Measurements from ENCODE around the gene PARN.

The PARN gene

DNA sequence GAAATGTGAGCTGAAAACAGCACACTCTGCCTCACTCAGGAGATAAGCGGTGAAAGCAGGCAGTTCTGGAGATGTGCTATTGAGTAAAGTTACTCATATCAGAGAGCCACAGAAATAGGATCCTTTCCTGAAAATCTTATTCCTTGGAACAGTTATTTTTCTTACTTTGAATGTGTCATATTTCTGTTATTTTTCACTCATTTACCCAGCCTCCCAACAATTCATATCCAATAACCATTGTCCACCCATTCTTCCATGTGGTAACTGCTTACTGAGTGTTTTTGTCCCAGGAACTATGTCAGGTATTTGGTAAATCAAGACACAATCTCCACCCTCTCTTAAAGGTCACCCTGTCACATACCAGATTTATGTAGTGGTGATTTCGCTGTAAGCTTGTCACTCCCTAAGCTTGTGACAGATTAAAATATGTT lies 144.9 kb downstream of the PARN start:
- H3K9me3 Mint-ChIP-seq = no peaks in the 10 kb centered on the region
- peaks cover 19% of the 10 kb centered on the region for H3K36me3 Mint-ChIP-seq
- no peak overlapping the region for H3K27ac Mint-ChIP-seq
- CTCF ChIA-PET = no interaction called here
- DNase-seq = no peak
- H3K4me1 Mint-ChIP-seq = peaks cover 12% of the 10 kb centered on the region
- H3K27me3 Mint-ChIP-seq = no peaks in the 10 kb centered on the region
- H3K4me3 Mint-ChIP-seq = no peak overlapping the region

DNA sequence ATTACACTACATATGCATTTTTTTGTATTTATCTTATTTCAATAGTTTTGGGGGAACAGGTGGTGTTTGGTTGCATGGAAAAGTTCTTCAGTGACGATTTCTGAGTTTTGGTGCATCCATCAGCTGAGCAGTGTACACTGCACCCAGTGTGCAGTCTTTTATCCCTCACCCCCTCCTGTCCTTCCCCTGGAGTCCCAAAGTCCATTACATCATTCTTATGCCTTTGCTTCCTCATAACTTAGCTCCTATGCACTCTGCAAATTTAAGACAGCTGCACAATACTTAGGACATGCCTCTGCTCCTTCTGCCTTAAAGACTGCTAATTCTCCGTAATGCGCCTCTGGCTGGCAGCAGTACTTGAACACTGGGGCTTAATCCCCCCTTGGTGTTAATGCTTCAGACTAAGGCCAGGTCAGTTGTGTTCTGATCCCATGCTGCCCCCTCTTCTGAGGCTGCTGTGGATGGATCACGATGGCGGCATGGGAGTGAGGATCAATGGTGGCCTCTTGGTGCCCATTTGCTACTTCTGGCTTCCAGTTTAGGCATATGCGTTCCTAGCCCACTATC lies 146.2 kb downstream of the PARN start:
- no peaks in the 10 kb centered on the region for H3K27me3 Mint-ChIP-seq
- no peak for DNase-seq
- H3K4me3 Mint-ChIP-seq = no peak overlapping the region
- peaks cover 12% of the 10 kb centered on the region for H3K4me1 Mint-ChIP-seq
- H3K36me3 Mint-ChIP-seq = peaks cover 26% of the 10 kb centered on the region
- CTCF ChIA-PET = no interaction called here
- H3K27ac Mint-ChIP-seq = no peak overlapping the region
- no peaks in the 10 kb centered on the region for H3K9me3 Mint-ChIP-seq

DNA sequence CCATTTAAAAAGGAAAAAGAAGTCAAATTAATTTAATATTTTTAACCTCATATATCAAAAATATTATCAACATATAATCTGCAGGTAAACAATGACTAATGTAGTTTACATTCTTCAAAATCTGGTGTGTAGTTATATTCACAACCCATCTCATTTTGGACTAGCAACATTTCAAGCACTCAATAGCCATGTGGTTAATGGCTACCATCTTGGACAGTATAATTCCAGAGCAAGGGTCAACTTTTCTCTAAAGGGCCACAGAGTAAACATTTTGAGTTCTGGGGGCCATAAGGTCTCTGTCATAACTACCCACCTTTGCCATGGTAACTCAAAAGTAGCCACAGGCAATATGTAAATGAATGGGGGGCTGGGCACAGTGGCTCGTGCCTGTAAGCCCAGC lies 153.9 kb downstream of the PARN start:
- Mint-ChIP-seq H3K4me3 (no peak overlapping the region), H3K4me1 (no peaks in the 10 kb centered on the region), H3K27me3 (no peaks in the 10 kb centered on the region), H3K27ac (no peak overlapping the region), H3K9me3 (peaks cover 3% of the 10 kb centered on the region), H3K36me3 (peaks cover 27% of the 10 kb centered on the region)
- DNase-seq = no peak
- CTCF ChIA-PET = no interaction called here

DNA sequence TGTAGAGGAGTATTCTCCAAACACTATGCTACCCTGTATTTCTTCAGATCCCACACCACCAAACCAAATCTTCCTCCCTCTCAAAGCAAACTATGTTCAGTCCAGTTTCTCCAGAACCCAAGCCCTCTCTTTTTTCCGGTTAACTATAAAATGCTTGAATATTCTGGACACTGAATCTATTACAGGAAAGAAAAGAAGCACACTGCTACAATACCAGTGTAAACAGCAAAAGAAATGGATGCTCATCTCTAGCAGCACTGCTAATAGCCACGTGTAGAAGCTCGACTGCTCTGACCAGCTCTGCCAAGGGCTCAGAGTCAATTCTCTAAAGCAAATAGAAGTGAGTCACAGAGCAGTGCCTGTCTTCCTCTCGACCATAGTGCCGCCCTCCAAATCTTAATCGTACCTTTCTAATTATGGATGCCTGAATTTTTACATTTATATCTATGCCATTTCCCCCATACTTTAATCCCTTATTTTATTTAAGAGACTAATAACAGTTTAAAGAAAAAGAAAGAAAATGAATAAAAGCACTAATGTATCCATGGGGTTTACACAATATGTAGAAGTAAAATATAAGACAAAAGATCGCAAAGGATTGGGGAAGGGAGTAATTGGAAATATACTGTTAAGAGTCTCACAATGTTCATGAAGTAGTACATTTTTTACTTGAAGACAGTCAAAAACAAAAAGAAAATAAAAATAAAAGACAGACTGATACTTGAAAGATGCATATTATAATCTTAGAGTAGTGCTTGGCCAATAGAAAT lies 154.5 kb downstream of the PARN start:
- DNase-seq = no peak
- H3K27me3 Mint-ChIP-seq = no peaks in the 10 kb centered on the region
- H3K27ac Mint-ChIP-seq = no peak overlapping the region
- no peaks in the 10 kb centered on the region for H3K4me1 Mint-ChIP-seq
- H3K4me3 Mint-ChIP-seq = no peak overlapping the region
- peaks cover 3% of the 10 kb centered on the region for H3K9me3 Mint-ChIP-seq
- peaks cover 24% of the 10 kb centered on the region for H3K36me3 Mint-ChIP-seq
- CTCF ChIA-PET = no interaction called here

DNA sequence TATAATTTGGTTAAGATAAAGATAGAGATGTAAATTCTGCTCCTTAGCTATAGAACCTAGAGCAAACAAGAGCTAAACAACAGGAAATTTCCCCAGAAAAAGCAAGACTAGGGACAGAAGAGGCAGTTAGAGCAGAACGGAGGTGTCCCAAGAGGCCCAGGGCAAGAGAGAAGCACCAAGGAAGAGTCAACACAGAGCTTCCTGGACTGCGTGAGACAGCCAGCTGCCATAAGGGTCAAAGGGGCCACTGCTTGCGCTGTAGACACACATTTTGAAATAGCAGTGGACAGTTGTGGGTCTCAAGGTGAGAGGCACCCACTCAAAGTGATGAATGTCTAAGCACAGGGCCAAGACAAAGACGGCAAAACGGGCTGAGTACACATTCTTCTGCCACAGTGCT lies 156.6 kb downstream of the PARN start:
- no peak for DNase-seq
- H3K9me3 Mint-ChIP-seq = peaks cover 3% of the 10 kb centered on the region
- no peaks in the 10 kb centered on the region for H3K27me3 Mint-ChIP-seq
- H3K36me3 Mint-ChIP-seq = peaks cover 14% of the 10 kb centered on the region
- no peaks in the 10 kb centered on the region for H3K4me1 Mint-ChIP-seq
- CTCF ChIA-PET = no interaction called here
- H3K27ac Mint-ChIP-seq = no peak overlapping the region
- no peak overlapping the region for H3K4me3 Mint-ChIP-seq

- Mint-ChIP-seq H3K4me1 (no peaks in the 10 kb centered on the region), H3K9me3 (no peaks in the 10 kb centered on the region), H3K27ac (no peak overlapping the region), H3K4me3 (no peak overlapping the region), H3K36me3 (peaks cover 8% of the 10 kb centered on the region), H3K27me3 (no peaks in the 10 kb centered on the region)
- CTCF ChIA-PET = no interaction called here
- no peak for DNase-seq
These were observed 157.7 kb downstream of the PARN start for GRCh38 chr16:14472357-14472756.

DNA sequence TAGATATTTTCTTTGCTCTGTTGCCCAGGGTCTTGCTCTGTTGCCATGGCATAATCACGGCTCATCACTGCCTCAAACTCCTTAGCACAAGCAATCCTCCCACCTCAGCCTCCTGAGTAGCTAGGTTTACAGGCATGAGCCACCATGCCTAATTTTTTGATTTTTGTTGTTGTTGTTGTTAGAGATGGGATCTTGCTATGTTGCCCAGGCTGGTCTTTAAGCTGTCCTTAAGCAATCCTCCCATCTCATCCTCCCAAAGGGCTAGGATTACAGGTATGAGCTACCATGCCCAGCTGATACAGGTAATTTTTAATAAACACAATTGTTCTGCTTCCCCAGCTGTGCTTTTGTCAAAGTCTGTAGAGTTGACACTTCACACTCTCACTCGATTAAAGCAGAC lies 159.3 kb downstream of the PARN start:
- CTCF ChIA-PET = no interaction called here
- Mint-ChIP-seq H3K4me3 (no peak overlapping the region), H3K4me1 (no peaks in the 10 kb centered on the region), H3K9me3 (no peaks in the 10 kb centered on the region), H3K36me3 (peaks cover 4% of the 10 kb centered on the region), H3K27ac (no peak overlapping the region), H3K27me3 (no peaks in the 10 kb centered on the region)
- no peak for DNase-seq

DNA sequence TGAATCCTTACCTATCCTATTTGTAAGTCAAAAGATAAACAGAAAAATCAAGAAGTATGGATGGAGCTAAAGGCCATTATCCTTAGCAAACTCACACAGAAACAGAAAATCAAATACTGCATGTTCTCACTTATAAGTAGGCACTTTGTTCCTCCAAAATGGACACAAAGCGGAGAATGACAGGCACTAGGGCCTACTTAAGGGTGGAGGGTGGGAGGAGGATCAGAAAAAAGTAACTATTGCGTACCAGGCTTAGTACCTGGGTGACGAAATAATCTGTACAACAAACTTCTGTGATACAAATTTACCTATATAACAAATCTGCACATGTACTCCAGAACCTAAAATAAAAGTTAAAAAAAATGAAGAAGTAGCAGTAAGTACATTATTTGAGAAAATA lies 164.3 kb downstream of the PARN start:
- H3K4me1 Mint-ChIP-seq = no peaks in the 10 kb centered on the region
- CTCF ChIA-PET = interaction anchor here (0.6 kb wide), 1 partner anchor 1287 kb away, joined by 3 read pairs; no protein-coding TSS in a partner anchor
- no peak overlapping the region for H3K4me3 Mint-ChIP-seq

DNA sequence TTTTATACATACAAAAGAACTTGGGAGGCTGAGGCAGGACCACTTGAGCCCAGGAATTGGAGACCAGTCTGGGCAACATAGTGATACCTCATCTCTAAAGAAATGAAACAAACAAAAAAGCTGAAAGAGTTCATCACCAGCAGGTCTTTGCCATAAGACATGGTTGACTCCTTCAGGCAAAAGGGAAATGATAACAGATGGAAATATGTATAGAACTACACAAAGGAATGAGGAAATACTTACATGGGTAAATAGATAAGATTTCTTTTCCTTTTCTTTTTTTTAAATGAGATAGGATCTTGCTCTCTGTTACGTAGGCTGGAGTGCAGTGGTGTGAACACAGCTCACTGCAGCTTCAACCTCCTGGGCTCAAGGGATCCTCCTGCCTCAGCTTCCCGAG lies 165.3 kb downstream of the PARN start:
- CTCF ChIA-PET = no interaction called here
- Mint-ChIP-seq H3K36me3 (peaks cover 28% of the 10 kb centered on the region), H3K27ac (peak overlapping the region; percentile 38)

More for the DNA sequence above, 164.3 kb downstream of the PARN start:
- Mint-ChIP-seq H3K27me3 (no peaks in the 10 kb centered on the region), H3K9me3 (peaks cover 15% of the 10 kb centered on the region), H3K36me3 (peaks cover 28% of the 10 kb centered on the region), H3K27ac (no peak overlapping the region)
- no peak for DNase-seq

GRCh38 chr16:14464192-14464591 lies 165.9 kb downstream of the PARN start:
- no peak for DNase-seq
- Mint-ChIP-seq H3K36me3 (peaks cover 28% of the 10 kb centered on the region), H3K27ac (no peak overlapping the region), H3K4me1 (no peaks in the 10 kb centered on the region), H3K27me3 (no peaks in the 10 kb centered on the region), H3K4me3 (no peak overlapping the region), H3K9me3 (peaks cover 15% of the 10 kb centered on the region)
- CTCF ChIA-PET = no interaction called here

More for the DNA sequence above, 165.3 kb downstream of the PARN start:
- no peak for DNase-seq
- Mint-ChIP-seq H3K9me3 (peaks cover 15% of the 10 kb centered on the region), H3K27me3 (no peaks in the 10 kb centered on the region), H3K4me3 (no peak overlapping the region), H3K4me1 (no peaks in the 10 kb centered on the region)

DNA sequence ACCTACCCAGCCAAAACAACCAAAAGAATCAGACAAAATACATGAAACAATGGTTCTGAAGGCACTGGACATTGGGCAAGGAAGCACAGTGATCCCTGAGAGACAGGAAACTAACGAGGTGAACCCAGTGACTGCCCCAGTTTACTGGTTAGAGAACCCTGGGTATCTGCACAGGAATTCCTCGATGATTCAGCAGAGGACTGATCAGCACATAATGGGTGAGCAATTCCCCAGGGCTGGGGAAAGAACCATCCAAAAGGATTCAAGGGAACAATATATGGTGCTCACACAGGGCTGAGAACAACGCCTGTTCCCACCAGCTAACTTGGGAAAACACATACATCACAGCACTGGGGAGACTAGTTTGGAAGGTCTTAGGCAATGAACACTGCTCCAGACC lies 167.2 kb downstream of the PARN start:
- no peak for DNase-seq
- no peak overlapping the region for H3K27ac Mint-ChIP-seq
- no peaks in the 10 kb centered on the region for H3K27me3 Mint-ChIP-seq
- peaks cover 15% of the 10 kb centered on the region for H3K9me3 Mint-ChIP-seq
- H3K4me1 Mint-ChIP-seq = no peaks in the 10 kb centered on the region
- H3K4me3 Mint-ChIP-seq = no peak overlapping the region
- peaks cover 28% of the 10 kb centered on the region for H3K36me3 Mint-ChIP-seq
- CTCF ChIA-PET = no interaction called here

- H3K27ac Mint-ChIP-seq = no peak overlapping the region
- H3K36me3 Mint-ChIP-seq = peaks cover 24% of the 10 kb centered on the region
- H3K4me1 Mint-ChIP-seq = no peaks in the 10 kb centered on the region
- no peak for DNase-seq
- H3K9me3 Mint-ChIP-seq = peaks cover 15% of the 10 kb centered on the region
- H3K27me3 Mint-ChIP-seq = no peaks in the 10 kb centered on the region
- CTCF ChIA-PET = no interaction called here
- H3K4me3 Mint-ChIP-seq = no peak overlapping the region
These were observed 169.3 kb downstream of the PARN start for GRCh38 chr16:14460726-14461125.

GRCh38 chr16:14458576-14458975 lies 171.5 kb downstream of the PARN start:
- no peaks in the 10 kb centered on the region for H3K4me1 Mint-ChIP-seq
- no peaks in the 10 kb centered on the region for H3K27me3 Mint-ChIP-seq
- H3K36me3 Mint-ChIP-seq = peaks cover 17% of the 10 kb centered on the region
- CTCF ChIA-PET = interaction anchor here (1.0 kb wide), 1 partner anchor 69 kb away, joined by 4 read pairs; no protein-coding TSS in a partner anchor
- DNase-seq = no peak
- peaks cover 5% of the 10 kb centered on the region for H3K9me3 Mint-ChIP-seq
- H3K4me3 Mint-ChIP-seq = no peak overlapping the region
- H3K27ac Mint-ChIP-seq = no peak overlapping the region

GRCh38 chr16:14456793-14457481 lies 173.1 kb downstream of the PARN start:
- H3K36me3 Mint-ChIP-seq = peaks cover 4% of the 10 kb centered on the region
- H3K4me3 Mint-ChIP-seq = no peak overlapping the region
- H3K27me3 Mint-ChIP-seq = no peaks in the 10 kb centered on the region
- H3K9me3 Mint-ChIP-seq = no peaks in the 10 kb centered on the region
- no peak for DNase-seq
- CTCF ChIA-PET = no interaction called here
- no peaks in the 10 kb centered on the region for H3K4me1 Mint-ChIP-seq
- H3K27ac Mint-ChIP-seq = no peak overlapping the region

DNA sequence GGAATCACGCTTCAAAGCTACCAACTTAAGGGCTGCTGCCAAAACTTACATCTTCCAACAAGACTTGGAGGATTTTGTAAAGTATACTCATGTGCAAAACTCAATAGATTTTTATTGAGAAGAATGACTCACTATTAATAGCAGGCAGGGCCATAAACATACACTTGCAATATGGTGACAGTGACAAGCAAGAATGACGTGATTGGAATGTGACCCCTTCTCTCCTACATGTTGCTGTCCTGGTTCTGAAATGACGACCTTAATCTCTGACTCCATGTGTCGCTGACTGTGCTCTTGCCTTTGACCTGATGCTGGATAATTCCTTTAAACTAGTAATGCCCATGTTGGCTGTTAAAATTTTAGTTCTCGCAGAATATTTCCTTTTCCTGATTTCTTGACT lies 174.5 kb downstream of the PARN start:
- H3K4me3 Mint-ChIP-seq = no peak overlapping the region
- no peaks in the 10 kb centered on the region for H3K27me3 Mint-ChIP-seq
- no peak overlapping the region for H3K27ac Mint-ChIP-seq
- no peaks in the 10 kb centered on the region for H3K36me3 Mint-ChIP-seq
- no peak for DNase-seq
- CTCF ChIA-PET = no interaction called here
- H3K4me1 Mint-ChIP-seq = no peaks in the 10 kb centered on the region
- no peaks in the 10 kb centered on the region for H3K9me3 Mint-ChIP-seq
